Activated naive CD4-positive, alpha-beta T cell treated with anti-CD3 and anti-CD28 coated beads for 36 hours (primary cell): Measurements from ENCODE around the gene GNB5. TPM values are rescaled to one million over a fixed set of nuclear protein-coding genes. Genes with fewer than 3 reads are reported as not detected.
A peak's percentile ranks its signal among the peaks of the same experiment; 100 is the strongest.
"Not testable (repeated sequence)": the region's sequence is repeated elsewhere in the genome, so short reads cannot be mapped to it uniquely, and the experiment has no call there.

Source experiments
- CTCF ChIA-PET: fragments of 350-600 bp; sonication (Branson Sonifier 250); formaldehyde crosslinking; loops from one replicate; lab custom pipeline; 2021; ENCODE audit warnings: antibody characterized with exemption; lab: Charles Lee
- DNase-seq: peaks from one replicate; pipeline ENCODE4 v3.0.0-alpha.2; 2020
- H3K27ac Mint-ChIP-seq: one replicate; pipeline ENCODE4 v1.8.0; 2021; ENCODE audit warnings: mild to moderate bottlenecking, mixed read lengths
- H3K27me3 Mint-ChIP-seq: one replicate; pipeline ENCODE4 v1.8.0; 2021; ENCODE audit warnings: low read depth, mixed read lengths
- H3K36me3 Mint-ChIP-seq: one replicate; pipeline ENCODE4 v1.8.0; 2021; ENCODE audit warnings: low read depth, mixed read lengths
- H3K4me1 Mint-ChIP-seq: one replicate; pipeline ENCODE4 v1.8.0; 2021; ENCODE audit warnings: low read depth, mixed read lengths
- H3K4me3 Mint-ChIP-seq: one replicate; pipeline ENCODE4 v1.8.0; 2021; ENCODE audit warnings: mild to moderate bottlenecking, moderate library complexity, mixed read lengths
- H3K9me3 Mint-ChIP-seq: one replicate; pipeline ENCODE4 v1.8.0; 2021; ENCODE audit warnings: mixed read lengths
- intact Hi-C: fragments of 100-400 bp; cut with micrococcal nuclease; formaldehyde crosslinking; loops from one replicate; pipeline ENCODE4 v1.15.1; 2023
- total RNA-seq, 2 experiments: library from RNA; stranded (reverse); gene quantifications; one replicate each; pipeline ENCODE4 v1.2.3, GENCODE V29; 2021

GNB5 gene
- total RNA-seq, 2 experiments from 2014 or later: 23.2 to 23.6 TPM

- Mint-ChIP-seq H3K4me1 (no peaks in the 10 kb centered on the region), H3K4me3 (no peak overlapping the region), H3K27me3 (peaks cover 5% of the 10 kb centered on the region), H3K9me3 (no peaks in the 10 kb centered on the region), H3K27ac (no peak overlapping the region), H3K36me3 (no peaks in the 10 kb centered on the region)
- DNase-seq: peak; percentile 31
- intact Hi-C loops: no loop called here
- CTCF ChIA-PET: interaction anchor here (1.1 kb wide), 1 partner anchor 24 kb away, joined by 4 read pairs; no protein-coding TSS in a partner anchor
Measured at GRCh38 chr15:52103217-52104207, 87.7 kb downstream of the GNB5 start.

- H3K9me3 Mint-ChIP-seq: no peaks in the 10 kb centered on the region
- no peaks in the 10 kb centered on the region for H3K36me3 Mint-ChIP-seq
- H3K4me3 Mint-ChIP-seq: no peak overlapping the region
- intact Hi-C loops: no loop called here
- no peaks in the 10 kb centered on the region for H3K4me1 Mint-ChIP-seq
- H3K27me3 Mint-ChIP-seq: peaks cover 5% of the 10 kb centered on the region
- H3K27ac Mint-ChIP-seq: no peak overlapping the region
- no peak for DNase-seq
- CTCF ChIA-PET: no interaction called here
Measured at GRCh38 chr15:52102463-52102862, 88.7 kb downstream of the GNB5 start.

GRCh38 chr15:52101542-52102323 lies 89.5 kb downstream of the GNB5 start:
- intact Hi-C loops: no loop called here
- CTCF ChIA-PET: interaction anchor here (0.6 kb wide), 1 partner anchor 217 kb away, joined by 4 read pairs; no protein-coding TSS in a partner anchor
- Mint-ChIP-seq H3K36me3 (no peaks in the 10 kb centered on the region), H3K4me3 (no peak overlapping the region), H3K4me1 (no peaks in the 10 kb centered on the region), H3K9me3 (no peaks in the 10 kb centered on the region), H3K27me3 (peaks cover 4% of the 10 kb centered on the region), H3K27ac (no peak overlapping the region)
- DNase-seq: no peak

- Mint-ChIP-seq H3K27ac (no peak overlapping the region), H3K36me3 (no peaks in the 10 kb centered on the region), H3K4me3 (no peak overlapping the region), H3K9me3 (no peaks in the 10 kb centered on the region), H3K4me1 (no peaks in the 10 kb centered on the region), H3K27me3 (peaks cover 2% of the 10 kb centered on the region)
- intact Hi-C loops: no loop called here
- no peak for DNase-seq
- CTCF ChIA-PET: interaction anchor here (0.6 kb wide), 1 partner anchor 216 kb away, joined by 4 read pairs; no protein-coding TSS in a partner anchor
Measured at GRCh38 chr15:52100807-52101442, 90.3 kb downstream of the GNB5 start.

- H3K27ac Mint-ChIP-seq: no peak overlapping the region
- H3K4me1 Mint-ChIP-seq: no peaks in the 10 kb centered on the region
- no peak overlapping the region for H3K4me3 Mint-ChIP-seq
- intact Hi-C loops: no loop called here
- H3K9me3 Mint-ChIP-seq: no peaks in the 10 kb centered on the region
- no peak for DNase-seq
- H3K27me3 Mint-ChIP-seq: peaks cover 2% of the 10 kb centered on the region
- no peaks in the 10 kb centered on the region for H3K36me3 Mint-ChIP-seq
- CTCF ChIA-PET: interaction anchor here (0.6 kb wide), 1 partner anchor 203 kb away, joined by 4 read pairs; no protein-coding TSS in a partner anchor
Measured at GRCh38 chr15:52099651-52100272, 91.4 kb downstream of the GNB5 start.

- no peak for DNase-seq
- Mint-ChIP-seq H3K4me3 (no peak overlapping the region), H3K27me3 (peaks cover 2% of the 10 kb centered on the region), H3K36me3 (no peaks in the 10 kb centered on the region), H3K4me1 (no peaks in the 10 kb centered on the region), H3K9me3 (no peaks in the 10 kb centered on the region), H3K27ac (no peak overlapping the region)
- intact Hi-C loops: no loop called here
- CTCF ChIA-PET: interaction anchor here (1.0 to 1.2 kb wide), 2 partner anchors 20 to 119 kb away, joined by 3 to 5 read pairs; no protein-coding TSS in a partner anchor
Measured at GRCh38 chr15:52098323-52098722, 92.9 kb downstream of the GNB5 start.

- CTCF ChIA-PET: interaction anchor here (0.6 to 1.2 kb wide), 2 partner anchors 18 to 42 kb away, joined by 3 to 5 read pairs; no protein-coding TSS in a partner anchor
- intact Hi-C loops: no loop called here
- Mint-ChIP-seq H3K36me3 (no peaks in the 10 kb centered on the region), H3K4me3 (no peak overlapping the region), H3K27me3 (peaks cover 2% of the 10 kb centered on the region), H3K4me1 (no peaks in the 10 kb centered on the region), H3K27ac (no peak overlapping the region), H3K9me3 (no peaks in the 10 kb centered on the region)
- DNase-seq: no peak
Measured at GRCh38 chr15:52097180-52097579, 94.0 kb downstream of the GNB5 start.

- H3K9me3 Mint-ChIP-seq, DNase-seq, CTCF ChIA-PET, H3K27ac Mint-ChIP-seq, H3K4me3 Mint-ChIP-seq, intact Hi-C loops, H3K36me3 Mint-ChIP-seq, H3K4me1 Mint-ChIP-seq, H3K27me3 Mint-ChIP-seq: not testable (repeated sequence)
Measured at GRCh38 chr15:52096536-52096935, 94.7 kb downstream of the GNB5 start.

GRCh38 chr15:52095597-52096262 lies 95.5 kb downstream of the GNB5 start:
- CTCF ChIA-PET: no interaction called here
- intact Hi-C loops: no loop called here
- H3K27ac Mint-ChIP-seq: no peak overlapping the region
- H3K27me3 Mint-ChIP-seq: peaks cover 2% of the 10 kb centered on the region
- no peaks in the 10 kb centered on the region for H3K36me3 Mint-ChIP-seq
- no peaks in the 10 kb centered on the region for H3K4me1 Mint-ChIP-seq
- no peak for DNase-seq
- no peak overlapping the region for H3K4me3 Mint-ChIP-seq
- no peaks in the 10 kb centered on the region for H3K9me3 Mint-ChIP-seq

GRCh38 chr15:52094811-52095584 lies 96.2 kb downstream of the GNB5 start:
- intact Hi-C loops: no loop called here
- Mint-ChIP-seq H3K27ac (no peak overlapping the region), H3K4me1 (no peaks in the 10 kb centered on the region), H3K36me3 (no peaks in the 10 kb centered on the region), H3K9me3 (peaks cover 4% of the 10 kb centered on the region), H3K4me3 (no peak overlapping the region), H3K27me3 (peaks cover 2% of the 10 kb centered on the region)
- CTCF ChIA-PET: no interaction called here
- no peak for DNase-seq
